Vagina (tissue), 2 donors: ENCODE results near the gene ROR2.

Experiments
- POLR2AphosphoS5 ChIP-seq, 2 donors: sonication (generic); formaldehyde crosslinking; IDR thresholded peaks; one replicate each; pipeline ENCODE4 v1.9.0; 2017; ENCODE audit warnings: antibody characterized with exemption in 2 of 2, mild to moderate bottlenecking in 2 of 2, low read depth in 1 of 2; ENCODE audit not compliant: insufficient read depth in 1 of 2
- TF ChIP-seq, protein P1 (sequence below), 3 experiments: fragments of 450-650 bp in 2 of 3; fragments of 200-600 bp in 1 of 3; sonication (generic) in 1 of 3; IDR thresholded peaks; one replicate each; pipeline ENCODE4 v1.5.1; 2017 to 2019; ENCODE audit warnings: antibody characterized with exemption in 3 of 3, mild to moderate bottlenecking in 2 of 3, moderate library complexity in 2 of 3

DNA sequence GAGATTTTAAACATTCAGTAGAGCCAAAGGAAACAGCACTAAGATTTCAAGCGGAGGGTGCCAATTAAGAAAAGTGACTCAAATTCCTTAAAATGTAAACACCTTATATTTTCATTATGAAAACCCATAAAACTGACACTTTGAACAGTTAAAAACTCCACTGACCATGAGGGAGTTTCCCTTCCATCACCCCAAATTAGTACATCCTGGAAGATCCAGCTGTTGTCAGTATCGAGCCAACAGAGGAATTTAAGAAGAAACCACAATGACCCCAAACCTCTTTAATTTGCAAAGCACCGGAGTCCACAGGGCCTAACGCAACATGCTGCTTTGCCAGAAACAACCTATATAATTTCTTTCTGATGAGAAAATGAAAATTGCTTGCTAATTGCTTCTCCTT lies 41.3 kb downstream of the ROR2 start:
- TF ChIP-seq POLR2AphosphoS5 (IDR thresholded peaks at IDR 0.05; ENCODE audit: insufficient read depth in 1 of 2, low read depth in 1 of 2): no peak
- TF ChIP-seq, protein P1, sequence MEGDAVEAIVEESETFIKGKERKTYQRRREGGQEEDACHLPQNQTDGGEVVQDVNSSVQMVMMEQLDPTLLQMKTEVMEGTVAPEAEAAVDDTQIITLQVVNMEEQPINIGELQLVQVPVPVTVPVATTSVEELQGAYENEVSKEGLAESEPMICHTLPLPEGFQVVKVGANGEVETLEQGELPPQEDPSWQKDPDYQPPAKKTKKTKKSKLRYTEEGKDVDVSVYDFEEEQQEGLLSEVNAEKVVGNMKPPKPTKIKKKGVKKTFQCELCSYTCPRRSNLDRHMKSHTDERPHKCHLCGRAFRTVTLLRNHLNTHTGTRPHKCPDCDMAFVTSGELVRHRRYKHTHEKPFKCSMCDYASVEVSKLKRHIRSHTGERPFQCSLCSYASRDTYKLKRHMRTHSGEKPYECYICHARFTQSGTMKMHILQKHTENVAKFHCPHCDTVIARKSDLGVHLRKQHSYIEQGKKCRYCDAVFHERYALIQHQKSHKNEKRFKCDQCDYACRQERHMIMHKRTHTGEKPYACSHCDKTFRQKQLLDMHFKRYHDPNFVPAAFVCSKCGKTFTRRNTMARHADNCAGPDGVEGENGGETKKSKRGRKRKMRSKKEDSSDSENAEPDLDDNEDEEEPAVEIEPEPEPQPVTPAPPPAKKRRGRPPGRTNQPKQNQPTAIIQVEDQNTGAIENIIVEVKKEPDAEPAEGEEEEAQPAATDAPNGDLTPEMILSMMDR (IDR thresholded peaks at IDR 0.05): no peak
